Mesenchymal stem cell (in vitro differentiated cells and primary cell): ENCODE measurements around the gene ABCB9.

ENCODE experiments used
- DNase-seq: peaks from one replicate; pipeline ENCODE4 v3.0.0-alpha.2; 2013
- H2AFZ ChIP-seq: one replicate; pipeline ENCODE4 v1.6.1; 2013; ENCODE audit warnings: low read depth, mild to moderate bottlenecking, control low read depth, inconsistent platforms, low read length, moderate library complexity
- H2AK5ac ChIP-seq: 2 replicates; pipeline ENCODE4 v1.6.1; 2013; ENCODE audit warnings: low read length, moderate library complexity, mild to moderate bottlenecking, inconsistent platforms; ENCODE audit not compliant: severe bottlenecking
- H2BK120ac ChIP-seq: one replicate; pipeline ENCODE4 v1.6.1; 2013; ENCODE audit warnings: low read depth, mild to moderate bottlenecking, inconsistent platforms, low read length, moderate library complexity
- H2BK12ac ChIP-seq, 2 experiments: one replicate each; pipeline ENCODE4 v1.6.1; 2013; ENCODE audit warnings: inconsistent platforms in 2 of 2, low read length in 2 of 2, mild to moderate bottlenecking in 2 of 2, moderate library complexity in 2 of 2, control low read depth in 1 of 2
- H2BK15ac ChIP-seq: one replicate; pipeline ENCODE4 v1.6.1; 2013; ENCODE audit warnings: mild to moderate bottlenecking, low read depth, inconsistent platforms; ENCODE audit not compliant: poor library complexity, severe bottlenecking
- H2BK5ac ChIP-seq: 2 replicates; pipeline ENCODE4 v1.6.1; 2013; ENCODE audit warnings: low read depth, mild to moderate bottlenecking, low read length, control low read depth, inconsistent platforms; ENCODE audit not compliant: poor library complexity, severe bottlenecking
- H3K14ac ChIP-seq, 2 experiments: one replicate each; pipeline ENCODE4 v1.6.1; 2013; ENCODE audit warnings: inconsistent platforms in 2 of 2, low read length in 2 of 2, control low read depth in 1 of 2, mild to moderate bottlenecking in 1 of 2, moderate library complexity in 1 of 2
- H3K18ac ChIP-seq, 2 experiments: one replicate each; pipeline ENCODE4 v1.6.1; 2013; ENCODE audit warnings: inconsistent platforms in 2 of 2, low read length in 2 of 2, control low read depth in 1 of 2, low read depth in 1 of 2, mild to moderate bottlenecking in 1 of 2
- H3K23ac ChIP-seq, 2 experiments: one replicate each; pipeline ENCODE4 v1.6.1; 2013; ENCODE audit warnings: inconsistent platforms in 2 of 2, low read length in 2 of 2, mild to moderate bottlenecking in 2 of 2, moderate library complexity in 2 of 2, control low read depth in 1 of 2
- H3K27ac ChIP-seq: 2 replicates; pipeline ENCODE4 v1.5.1; 2013; ENCODE audit warnings: mild to moderate bottlenecking, moderate library complexity, low read length, control low read depth, inconsistent platforms; ENCODE audit not compliant: poor library complexity, severe bottlenecking
- H3K27me3 ChIP-seq, 2 experiments: 2 replicates each; pipeline versions ENCODE4 v1.6.1 to v1.7.0; 2013; ENCODE audit warnings: low read length in 2 of 2, mild to moderate bottlenecking in 2 of 2, moderate library complexity in 2 of 2, control low read depth in 1 of 2, inconsistent platforms in 1 of 2; ENCODE audit not compliant: control insufficient read depth in 1 of 2, insufficient read depth in 1 of 2
- H3K36me3 ChIP-seq, 2 experiments: 2 replicates each; pipeline versions ENCODE4 v1.6.1 to v1.7.0; 2013; ENCODE audit warnings: low read length in 2 of 2, control low read depth in 1 of 2, inconsistent platforms in 1 of 2, low read depth in 1 of 2, mild to moderate bottlenecking in 1 of 2; ENCODE audit not compliant: insufficient read depth in 2 of 2, control insufficient read depth in 1 of 2
- H3K4ac ChIP-seq, 2 experiments: one replicate each; pipeline ENCODE4 v1.6.1; 2013; ENCODE audit warnings: inconsistent platforms in 2 of 2, low read length in 2 of 2, mild to moderate bottlenecking in 2 of 2, moderate library complexity in 2 of 2, control low read depth in 1 of 2, low read depth in 1 of 2
- H3K4me1 ChIP-seq: 2 replicates; pipeline ENCODE4 v1.6.1; 2013; ENCODE audit warnings: low read depth, low read length, control low read depth; ENCODE audit not compliant: control insufficient read depth, insufficient read depth
- H3K4me2 ChIP-seq: 2 replicates; pipeline ENCODE4 v1.6.1; 2013; ENCODE audit warnings: low read length, mild to moderate bottlenecking, inconsistent platforms; ENCODE audit not compliant: poor library complexity, severe bottlenecking
- H3K4me3 ChIP-seq, 2 experiments: 2 replicates each; pipeline versions ENCODE4 v1.5.1 to v1.7.0; 2013; ENCODE audit warnings: low read length in 2 of 2, mild to moderate bottlenecking in 2 of 2, control low read depth in 1 of 2, low read depth in 1 of 2; ENCODE audit not compliant: insufficient read depth in 1 of 2
- H3K79me1 ChIP-seq: replicated peaks from 2 replicates; pipeline ENCODE4 v1.6.1; 2013; ENCODE audit warnings: mild to moderate bottlenecking, control low read depth, low read length, inconsistent platforms; ENCODE audit not compliant: poor library complexity, severe bottlenecking
- H3K9ac ChIP-seq: 2 replicates; pipeline ENCODE4 v1.7.0; 2013; ENCODE audit warnings: mild to moderate bottlenecking, low read length, moderate library complexity
- H3K9me3 ChIP-seq: 2 replicates; pipeline ENCODE4 v1.7.0; 2013; ENCODE audit warnings: mild to moderate bottlenecking, low read length; ENCODE audit not compliant: control insufficient read depth
- H4K8ac ChIP-seq: one replicate; pipeline ENCODE4 v1.6.1; 2013; ENCODE audit warnings: inconsistent platforms, mild to moderate bottlenecking, low read length, moderate library complexity
- H4K91ac ChIP-seq: one replicate; pipeline ENCODE4 v1.6.1; 2013; ENCODE audit warnings: mild to moderate bottlenecking, low read length, inconsistent platforms
- WGBS: methylation state at CpG from one replicate; pipeline ENCODE4 v1.1.7; 2013; ENCODE audit warnings: mixed read lengths; 5-methylcytosine and 5-hydroxymethylcytosine counted together

Gene ABCB9

DNA sequence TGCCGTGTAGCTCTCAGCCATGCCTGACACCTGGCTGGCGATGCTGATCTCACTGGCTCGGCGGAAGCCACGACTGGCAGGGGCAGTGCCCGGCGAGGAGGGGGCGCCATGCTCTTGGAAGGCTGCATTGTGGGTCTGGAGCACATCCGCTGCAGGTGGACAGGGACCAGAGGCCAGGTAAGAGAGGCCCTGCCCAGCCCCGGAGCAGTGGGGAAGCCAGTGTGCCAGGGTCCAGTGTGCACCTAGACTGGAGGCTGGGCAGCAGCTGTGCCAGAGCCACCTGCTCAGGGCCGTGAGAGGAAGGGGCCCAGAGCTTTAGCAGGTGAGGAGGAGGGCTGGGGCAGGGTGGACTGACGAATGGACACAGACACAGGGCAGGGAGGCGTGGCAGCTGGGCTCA is 24.3 kb upstream of the ABCB9 start:
- Histone ChIP-seq H3K9me3 (no peaks in the 10 kb centered on the region), H3K4me3 (no peak overlapping the region), H3K4ac (no peak overlapping the region), H3K23ac (no peak overlapping the region), H3K4me2 (no peak overlapping the region), H2BK5ac (no peak overlapping the region), H3K9ac (no peak overlapping the region), H2BK15ac (no peak overlapping the region), H3K36me3 (peaks cover 34 to 62% of the 10 kb centered on the region in 2 experiments), H3K79me1 (no peaks in the 10 kb centered on the region), H3K27ac (no peak overlapping the region), H3K27me3 (no peaks in the 10 kb centered on the region), H4K91ac (no peak overlapping the region), H3K14ac (no peak overlapping the region), H2BK120ac (no peak overlapping the region), H2AFZ (no peak overlapping the region), H2BK12ac (no peak overlapping the region), H4K8ac (no peak overlapping the region), H3K18ac (no peak overlapping the region), H3K4me1 (no peaks in the 10 kb centered on the region), H2AK5ac (no peak overlapping the region)
- no peak for DNase-seq
- WGBS, result 96% methylated on average over 11 of the region's 13 CpGs

DNA sequence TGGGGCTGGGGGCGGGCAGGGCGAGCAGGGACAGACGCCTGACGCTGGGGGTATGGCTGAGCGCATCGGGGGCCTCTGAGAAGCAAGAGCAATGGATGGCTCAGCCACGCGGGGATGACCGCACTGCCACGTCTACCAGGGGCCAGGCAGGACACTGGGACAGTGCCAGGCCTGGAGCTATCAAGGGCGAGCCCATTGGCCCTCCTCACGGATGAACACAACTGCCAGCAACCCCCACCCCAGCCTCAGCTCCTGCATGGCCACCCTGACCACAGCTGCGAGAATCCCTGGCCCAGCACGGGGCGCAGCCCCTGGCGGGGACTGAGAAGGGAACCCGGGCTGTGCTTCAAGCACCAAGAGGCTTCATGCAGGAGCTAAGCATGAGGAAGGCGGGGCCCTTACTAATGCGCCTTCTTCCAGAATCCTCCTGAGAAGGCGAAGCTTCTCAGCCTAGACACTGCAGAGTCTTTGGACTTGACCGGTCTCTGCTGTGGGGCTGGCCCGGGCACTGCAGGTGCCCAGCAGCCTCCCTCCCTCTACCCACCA is 23.7 kb upstream of the ABCB9 start:
- H4K8ac ChIP-seq, result no peak overlapping the region
- H2BK15ac ChIP-seq, result no peak overlapping the region
- H3K23ac ChIP-seq, result no peak overlapping the region
- no peak overlapping the region for H2BK12ac ChIP-seq
- 98% methylated on average over 22 of the region's 22 CpGs for WGBS
- H4K91ac ChIP-seq, result no peak overlapping the region
- peaks cover 3% of the 10 kb centered on the region for H3K4me1 ChIP-seq
- no peak overlapping the region for H2AK5ac ChIP-seq
- H2AFZ ChIP-seq, result no peak overlapping the region
- no peak overlapping the region for H3K4me3 ChIP-seq
- H2BK5ac ChIP-seq, result no peak overlapping the region
- no peak overlapping the region for H3K9ac ChIP-seq
- no peak overlapping the region for H3K14ac ChIP-seq
- H3K27ac ChIP-seq, result no peak overlapping the region
- H3K18ac ChIP-seq, result no peak overlapping the region
- no peak overlapping the region for H3K4me2 ChIP-seq
- H3K27me3 ChIP-seq, result no peaks in the 10 kb centered on the region
- H3K79me1 ChIP-seq, result no peaks in the 10 kb centered on the region
- H3K9me3 ChIP-seq, result no peaks in the 10 kb centered on the region
- no peak overlapping the region for H2BK120ac ChIP-seq
- DNase-seq, result no peak
- peaks cover 36 to 62% of the 10 kb centered on the region in 2 experiments for H3K36me3 ChIP-seq
- no peak overlapping the region for H3K4ac ChIP-seq

GRCh38 chr12:122989225-122989839 is 23.1 kb upstream of the ABCB9 start:
- H3K27ac ChIP-seq, result no peak overlapping the region

GRCh38 chr12:122988612-122989212 is 22.4 kb upstream of the ABCB9 start:
- Histone ChIP-seq H3K27me3 (no peaks in the 10 kb centered on the region), H3K23ac (no peak overlapping the region), H3K9me3 (no peaks in the 10 kb centered on the region), H2BK15ac (no peak overlapping the region), H3K4me2 (no peak overlapping the region), H2AFZ (no peak overlapping the region), H2BK5ac (no peak overlapping the region), H2BK12ac (no peak overlapping the region), H2BK120ac (no peak overlapping the region), H3K4ac (no peak overlapping the region), H3K79me1 (no peaks in the 10 kb centered on the region), H3K4me3 (no peak overlapping the region), H3K18ac (no peak overlapping the region), H3K4me1 (peaks cover 13% of the 10 kb centered on the region), H3K36me3 (peaks cover 34 to 57% of the 10 kb centered on the region in 2 experiments), H3K27ac (no peak overlapping the region), H3K14ac (no peak overlapping the region), H4K8ac (no peak overlapping the region), H4K91ac (no peak overlapping the region), H2AK5ac (no peak overlapping the region), H3K9ac (no peak overlapping the region)
- no peak for DNase-seq
- WGBS, result 96% methylated on average over 21 of the region's 21 CpGs

More at GRCh38 chr12:122989225-122989839, 23.1 kb upstream of the ABCB9 start:
- Histone ChIP-seq H3K18ac (no peak overlapping the region), H3K4me3 (no peak overlapping the region), H2AFZ (no peak overlapping the region), H2AK5ac (no peak overlapping the region), H2BK15ac (no peak overlapping the region), H3K36me3 (peaks cover 34 to 59% of the 10 kb centered on the region in 2 experiments), H3K4ac (no peak overlapping the region), H3K4me1 (peaks cover 8% of the 10 kb centered on the region), H3K27me3 (no peaks in the 10 kb centered on the region), H3K4me2 (no peak overlapping the region), H2BK12ac (no peak overlapping the region), H2BK120ac (no peak overlapping the region), H2BK5ac (no peak overlapping the region), H4K91ac (no peak overlapping the region), H3K9ac (no peak overlapping the region), H4K8ac (no peak overlapping the region), H3K23ac (no peak overlapping the region), H3K79me1 (no peaks in the 10 kb centered on the region), H3K9me3 (no peaks in the 10 kb centered on the region), H3K14ac (no peak overlapping the region)
- 91% methylated on average over 8 of the region's 10 CpGs for WGBS
- no peak for DNase-seq
